ENCODE measurements around the gene XRN1.

- no peak for TF ChIP-seq CTCF (IDR thresholded peaks at IDR 0.05; ENCODE audit: low read depth, low read length, poor library complexity, severe bottlenecking)
- no peak for TF ChIP-seq EZH2phosphoT487 (IDR thresholded peaks at IDR 0.05; ENCODE audit: borderline replicate concordance, low read length)
Observed at GRCh38 chr3:142436951-142437585, 10.8 kb downstream of the XRN1 start.

Measured in DOHH2 (cell line).